ENCODE data around the gene GTSF1L. TPM values are rescaled to one million over a fixed set of nuclear protein-coding genes. Genes with fewer than 3 reads are reported as not detected.

GTSF1L gene
- total RNA-seq, 1 donor from 2014 or later: not detected

GRCh38 chr20:43676368-43676767, 50.4 kb downstream of the GTSF1L start:
- Mint-ChIP-seq H3K36me3 (ENCODE audit: low read depth) (peaks cover 14% of the 10 kb centered on the region), H3K9me3 (no peaks in the 10 kb centered on the region), H3K27me3 (ENCODE audit: low read depth) (no peaks in the 10 kb centered on the region), H3K4me3 (no peak overlapping the region), H3K27ac (ENCODE audit: unreplicated experiment) (no peak overlapping the region), H3K4me1 (peaks cover 4% of the 10 kb centered on the region)
- DNase-seq (ENCODE audit: low read depth, low spot score): no peak
- TF ChIP-seq CTCF (conservative IDR thresholded peaks at IDR 0.05): no peak

Other genes starting within 250 kb of the GTSF1L start
- gene L3MBTL1, start 219.3 kb downstream of the GTSF1L start, total RNA-seq: 20.3 and 22.4 TPM in 2 replicates
- 1.0 and 1.6 TPM in 2 replicates for gene SGK2, start 168.0 kb downstream of the GTSF1L start, total RNA-seq
- gene IFT52, start 136.1 kb downstream of the GTSF1L start, total RNA-seq: 57.6 and 67.4 TPM in 2 replicates
- 124 TPM in 2 replicates for gene MYBL2, start 59.9 kb downstream of the GTSF1L start, total RNA-seq
- gene TOX2, start 187.8 kb upstream of the GTSF1L start, total RNA-seq: 3.3 and 4.1 TPM in 2 replicates

All from neural crest cell (in vitro differentiated cells).